Psoas muscle (tissue), 8 donors: ENCODE results near the gene ATOH8. TPM values are rescaled to one million over a fixed set of nuclear protein-coding genes. Genes with fewer than 3 reads are reported as not detected.

Source experiments
- ATAC-seq, 4 donors: fragments of 200-7000 bp; cut with Tn5 transposase; one replicate each; pipeline ENCODE4 v1.9.1; 2020; ENCODE audit warnings: moderate library complexity in 3 of 4, mild to moderate bottlenecking in 2 of 4
- DNase-seq, 2 donors: peaks; one replicate each; pipeline ENCODE4 v3.0.0-alpha.2; 2020
- H3K27ac ChIP-seq: fragments of 200-600 bp; one replicate; pipeline ENCODE4 v1.8.0; 2022
- H3K27me3 ChIP-seq, 3 donors: fragments of 200-600 bp in 1 of 3; one replicate each; pipeline versions ENCODE4 v1.6.1 to v1.8.0; 2013 to 2022; ENCODE audit warnings: low read length in 2 of 3, mild to moderate bottlenecking in 2 of 3, moderate library complexity in 1 of 3; ENCODE audit not compliant: insufficient read depth in 3 of 3
- H3K36me3 ChIP-seq, 2 donors: fragments of 200-600 bp in 1 of 2; one replicate each; pipeline versions ENCODE4 v1.6.1 to v1.8.0; 2013 to 2022; ENCODE audit warnings: low read depth in 1 of 2, mild to moderate bottlenecking in 1 of 2, moderate library complexity in 1 of 2; ENCODE audit not compliant: insufficient read depth in 1 of 2
- H3K4me1 ChIP-seq: fragments of 200-600 bp; one replicate; pipeline ENCODE4 v1.8.0; 2022
- H3K4me3 ChIP-seq: fragments of 200-600 bp; one replicate; pipeline ENCODE4 v1.8.0; 2022; ENCODE audit warnings: mild to moderate bottlenecking
- H3K9me3 ChIP-seq: fragments of 200-600 bp; one replicate; pipeline ENCODE4 v1.8.0; 2022
- CTCF ChIP-seq: fragments of 200-600 bp; IDR thresholded peaks from one replicate; pipeline ENCODE4 v1.8.0; 2022; ENCODE audit warnings: antibody characterized with exemption
- WGBS, 3 donors: extraction: QIAGEN DNeasy Blood & Tissue Kit; methylation state at CpG; one replicate each; pipeline versions ENCODE4 v1.1.6 to v1.1.7; 2013; 5-methylcytosine and 5-hydroxymethylcytosine counted together
- intact Hi-C, 2 donors: fragments of 100-400 bp; cut with DNase I; formaldehyde crosslinking; loops; one replicate each; pipeline versions ENCODE4 v1.11.0 to v1.14.2; 2022
- polyA plus RNA-seq, 3 donors: library from polyadenylated mRNA; stranded (reverse); fragments of 200-250 nt; gene quantifications; one replicate each; pipeline ENCODE4 v1.2.3, GENCODE V29; 2013
- total RNA-seq, 4 donors: library from RNA; stranded (reverse); fragmentation: NEBNext Ultra II Directional in 2 of 4; extraction: Animal tissue kit (Norgen Biotek cat#: 25700) in 2 of 4; gene quantifications; one replicate each; pipeline versions ENCODE4 v1.2.1 to v1.2.4, GENCODE V29; 2021 to 2023
- donor health status: healthy with polysubstance abuse.
- donor health status: DM: no; HTN: no; CAD: no; lungs with moderate emphysema.
- donor health status: Bipolar disorder and iron deficiency.
- donor health status: healthy.
- donor health status: DM: yes; HTN: yes; CAD: no.
- donor health status: DM: no; HTN: no; CAD: no.
- donor health status: DM: no; HTN: no; CAD: no.
- donor health status: DM: yes; HTN: yes; CAD: no.

Gene ATOH8
- total and polyA plus RNA-seq, 7 donors = 22.0 to 82.1 (median 59.4) TPM

- peak; percentile 99 for DNase-seq
- Histone ChIP-seq H3K27me3 (no peaks in the 10 kb centered on the region), H3K4me1 (peaks cover 92% of the 10 kb centered on the region), H3K27ac (peak overlapping the region; percentile 98), H3K9me3 (no peaks in the 10 kb centered on the region), H3K4me3 (peak overlapping the region; percentile 47), H3K36me3 (no peaks in the 10 kb centered on the region)
- intact Hi-C loops = loop anchor here (2.0 to 5.0 kb wide), 2 partner anchors 35 to 40 kb away; no protein-coding TSS in a partner anchor
- peak; percentile 82 to 90 (median 87) for ATAC-seq
- 1% methylated on average over 32 to 37 of the region's 37 CpGs for WGBS, 3 donors
- TF ChIP-seq CTCF = no peak
Observed at GRCh38 chr2:85772019-85772745, 18.4 kb downstream of the ATOH8 start.

- Histone ChIP-seq H3K4me3 (peak overlapping the region; percentile 47), H3K4me1 (peaks cover 95% of the 10 kb centered on the region), H3K36me3 (no peaks in the 10 kb centered on the region), H3K9me3 (no peaks in the 10 kb centered on the region), H3K27ac (peak overlapping the region; percentile 98), H3K27me3 (no peaks in the 10 kb centered on the region)
- WGBS, 3 donors = 7 to 17% (median 9%) methylated on average over 16 of the region's 16 CpGs
- DNase-seq (peak in 1 of 2 donors; percentile 80), ATAC-seq (peak; percentile 10 to 61 (median 53))
- no peak for TF ChIP-seq CTCF
- intact Hi-C loops = loop anchor here (2.0 to 5.0 kb wide), 2 partner anchors 36 to 41 kb away; no protein-coding TSS in a partner anchor
Observed at GRCh38 chr2:85772841-85773491, 19.2 kb downstream of the ATOH8 start.

GRCh38 chr2:85773692-85774091, 19.9 kb downstream of the ATOH8 start:
- H3K9me3 ChIP-seq = no peaks in the 10 kb centered on the region
- H3K36me3 ChIP-seq = no peaks in the 10 kb centered on the region
- peak overlapping the region; percentile 47 for H3K4me3 ChIP-seq
- no peak for TF ChIP-seq CTCF
- ATAC-seq (no peak), DNase-seq (peak in 1 of 2 donors; percentile 56)
- no peaks in the 10 kb centered on the region for H3K27me3 ChIP-seq
- intact Hi-C loops = loop anchor here (2.0 to 5.0 kb wide), 2 partner anchors 37 to 41 kb away; no protein-coding TSS in a partner anchor
- 50 to 84% (median 67%) methylated on average over 6 of the region's 6 CpGs for WGBS, 3 donors
- peak overlapping the region; percentile 98 for H3K27ac ChIP-seq
- peaks cover 95% of the 10 kb centered on the region for H3K4me1 ChIP-seq

GRCh38 chr2:85774126-85774978, 20.6 kb downstream of the ATOH8 start:
- Histone ChIP-seq H3K27me3 (no peaks in the 10 kb centered on the region), H3K4me1 (peaks cover 95% of the 10 kb centered on the region), H3K4me3 (no peak overlapping the region), H3K9me3 (no peaks in the 10 kb centered on the region), H3K27ac (peak overlapping the region; percentile 98), H3K36me3 (no peaks in the 10 kb centered on the region)
- WGBS, 3 donors = 42 to 60% (median 45%) methylated on average over 8 to 9 of the region's 9 CpGs
- ATAC-seq (peak; percentile 71 to 81 (median 74)), DNase-seq (peak in 1 of 2 donors; percentile 75)
- intact Hi-C loops = loop anchor here in 1 of 2 donors (5.0 kb wide), 1 partner anchor 42 kb away; no protein-coding TSS in a partner anchor
- TF ChIP-seq CTCF = no peak
